ENCODE data around the gene EEF1AKMT3.
"Not testable (repeated sequence)": the region's sequence is repeated elsewhere in the genome, so short reads cannot be mapped to it uniquely, and the experiment has no call there.

Gene EEF1AKMT3

GRCh38 chr12:57815177-57816000 lies 43.0 kb downstream of the EEF1AKMT3 start:
- in situ Hi-C loops (cut with MboI; ENCODE audit: low sequenced_read_pairs): no loop called here

GRCh38 chr12:57816001-57816854 lies 43.8 kb downstream of the EEF1AKMT3 start:
- in situ Hi-C loops (cut with MboI; ENCODE audit: low sequenced_read_pairs): no loop called here

- in situ Hi-C loops (cut with MboI; ENCODE audit: low sequenced_read_pairs): no loop called here
These were observed 44.4 kb downstream of the EEF1AKMT3 start for GRCh38 chr12:57816855-57817151.

- in situ Hi-C loops (cut with MboI; ENCODE audit: low sequenced_read_pairs): no loop called here
These were observed 45.0 kb downstream of the EEF1AKMT3 start for GRCh38 chr12:57817261-57817989.

DNA sequence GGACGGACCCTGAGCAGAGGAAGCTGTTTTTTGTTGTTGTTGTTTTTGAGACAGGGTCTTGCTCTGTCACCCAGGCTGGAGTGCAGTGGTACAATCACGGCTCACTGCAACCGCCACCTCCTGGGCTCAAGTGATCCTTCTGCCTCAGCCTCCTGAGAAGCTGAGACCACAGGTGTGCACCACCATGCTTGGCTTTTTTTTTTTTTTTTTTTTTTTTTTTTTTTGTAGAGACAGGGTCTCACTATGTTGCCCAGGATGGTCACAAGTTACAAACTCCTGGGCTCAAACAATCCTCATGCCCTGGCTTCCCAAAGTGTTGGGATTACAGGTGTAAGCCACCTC lies 45.5 kb downstream of the EEF1AKMT3 start:
- in situ Hi-C loops (cut with MboI; ENCODE audit: low sequenced_read_pairs): not testable (repeated sequence)

DNA sequence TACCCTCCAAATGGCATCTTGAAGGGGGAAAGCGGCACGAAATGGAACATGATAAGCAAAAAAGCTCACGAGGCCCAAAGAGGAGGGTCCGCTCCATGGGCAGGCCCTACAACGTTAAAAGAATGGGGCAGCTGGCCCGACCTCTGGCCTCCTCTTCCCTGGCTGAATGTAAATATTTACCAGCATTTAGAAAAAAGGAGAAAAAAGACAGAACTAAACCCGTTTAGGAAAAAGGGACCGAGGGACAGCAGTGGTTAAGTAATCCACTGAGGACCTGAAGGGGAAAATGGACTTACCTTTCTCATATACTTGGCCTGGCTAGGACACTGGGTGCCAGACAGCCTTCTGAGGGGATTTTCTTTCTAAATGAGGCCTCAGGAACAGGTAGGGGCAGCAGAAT lies 47.7 kb downstream of the EEF1AKMT3 start:
- in situ Hi-C loops (cut with MboI; ENCODE audit: low sequenced_read_pairs): not testable (repeated sequence)

DNA sequence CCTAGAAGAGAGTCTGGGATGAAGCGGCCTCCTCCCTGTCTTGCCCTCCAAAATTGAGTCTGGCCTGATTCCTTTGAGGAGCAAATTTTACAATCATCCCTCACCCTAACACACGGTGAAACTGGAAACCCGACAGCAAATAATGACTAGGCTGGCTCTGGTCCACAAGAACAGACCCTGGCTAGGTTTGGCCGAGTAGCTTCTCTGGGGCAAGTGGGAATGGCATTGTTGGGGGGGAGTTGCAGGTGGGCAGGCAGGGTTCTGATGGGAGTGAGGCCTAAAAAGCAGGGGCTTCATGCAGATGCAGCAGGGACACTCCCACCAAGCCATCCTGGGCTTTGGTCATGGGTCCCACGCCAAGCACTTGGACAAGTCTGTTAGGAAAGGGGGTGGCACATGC lies 48.6 kb downstream of the EEF1AKMT3 start:
- in situ Hi-C loops (cut with MboI; ENCODE audit: low sequenced_read_pairs): not testable (repeated sequence)

DNA sequence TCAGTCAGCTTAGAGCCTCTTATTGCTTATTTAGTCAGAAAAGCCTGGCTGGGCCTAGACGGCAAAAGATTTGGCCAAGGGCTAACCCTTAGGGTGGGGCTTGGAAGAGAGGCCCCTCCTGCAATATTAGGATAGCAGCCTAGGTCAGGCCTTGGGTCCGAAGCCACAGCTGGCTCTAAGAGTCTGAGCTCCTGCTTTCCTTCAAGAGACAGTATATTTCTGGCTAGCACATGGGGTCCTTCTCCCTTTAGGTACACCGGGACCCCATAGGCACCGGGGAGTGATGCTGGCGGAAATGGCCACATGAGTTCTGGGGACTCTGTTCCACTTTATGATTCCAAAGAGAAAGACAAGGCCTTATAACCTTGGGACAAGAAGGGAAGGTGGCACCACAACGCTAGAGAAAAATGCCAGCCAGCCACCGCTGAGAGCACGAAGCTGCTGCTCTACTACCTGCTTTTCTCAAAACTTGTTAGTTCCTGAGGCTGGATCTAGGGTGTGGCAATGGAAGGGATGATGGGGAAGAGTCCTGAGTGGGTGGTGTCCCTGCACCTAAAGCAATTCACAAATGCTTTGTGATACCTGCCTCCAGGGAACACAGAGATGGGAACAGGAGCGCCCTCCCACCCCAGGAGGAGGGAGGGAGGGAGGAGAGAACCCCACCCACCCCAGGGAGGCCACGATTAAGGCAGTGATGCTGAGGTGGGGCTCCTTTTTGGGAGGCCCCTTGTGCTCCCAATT lies 49.2 kb downstream of the EEF1AKMT3 start:
- in situ Hi-C loops (cut with MboI; ENCODE audit: low sequenced_read_pairs): no loop called here

- in situ Hi-C loops (cut with MboI; ENCODE audit: low sequenced_read_pairs): no loop called here
These were observed 50.1 kb downstream of the EEF1AKMT3 start for GRCh38 chr12:57822392-57823130.

- in situ Hi-C loops (cut with MboI; ENCODE audit: low sequenced_read_pairs): no loop called here
These were observed 50.9 kb downstream of the EEF1AKMT3 start for GRCh38 chr12:57823131-57823907.

- in situ Hi-C loops (cut with MboI; ENCODE audit: low sequenced_read_pairs): no loop called here
These were observed 51.7 kb downstream of the EEF1AKMT3 start for GRCh38 chr12:57823908-57824640.

DNA sequence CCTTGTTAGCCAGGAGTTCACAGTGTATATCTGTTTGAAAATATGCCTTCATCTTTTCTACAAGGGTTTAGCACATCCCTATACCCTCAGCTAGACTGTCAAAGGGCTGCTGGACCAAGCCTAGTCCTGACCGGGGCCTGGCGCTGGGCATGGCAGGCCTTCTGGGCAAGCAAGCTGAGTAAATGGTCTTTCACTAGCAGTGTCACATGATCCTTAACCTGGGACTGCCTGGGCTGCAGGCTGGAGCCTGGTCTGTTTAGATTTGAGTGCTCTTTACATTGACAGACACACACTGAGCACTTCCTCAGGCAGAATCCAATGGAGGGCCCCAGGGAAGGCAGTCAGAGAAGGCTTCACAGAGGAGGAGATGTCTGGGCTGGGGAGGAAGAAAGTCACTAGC lies 53.0 kb downstream of the EEF1AKMT3 start:
- in situ Hi-C loops (cut with MboI; ENCODE audit: low sequenced_read_pairs): loop anchor here (5.0 kb wide), 1 partner anchor 82 kb away; no protein-coding TSS in a partner anchor

DNA sequence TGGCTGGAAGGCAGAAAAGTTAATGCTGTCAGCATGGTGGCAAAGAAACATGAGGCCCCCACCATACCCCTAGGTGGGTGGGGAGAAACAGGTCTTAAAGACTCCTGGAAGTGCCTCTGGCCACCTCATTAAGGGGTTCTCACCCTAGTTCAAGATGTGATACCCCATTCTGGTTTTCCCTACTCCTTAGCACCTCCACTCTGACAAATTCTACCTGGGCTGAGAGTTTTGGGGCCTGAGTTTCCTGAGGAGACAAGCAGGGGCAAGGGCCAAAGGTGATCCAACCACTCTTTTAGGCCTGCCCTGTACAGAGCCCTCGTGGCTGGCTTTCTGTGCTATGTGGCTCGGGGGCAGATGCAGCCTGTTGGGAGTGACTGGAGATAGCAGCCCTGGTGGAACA lies 54.0 kb downstream of the EEF1AKMT3 start:
- in situ Hi-C loops (cut with MboI; ENCODE audit: low sequenced_read_pairs): loop anchor here (5.0 kb wide), 1 partner anchor 81 kb away; no protein-coding TSS in a partner anchor

GRCh38 chr12:57826966-57827365 lies 54.6 kb downstream of the EEF1AKMT3 start:
- in situ Hi-C loops (cut with MboI; ENCODE audit: low sequenced_read_pairs): loop anchor here (5.0 kb wide), 1 partner anchor 80 kb away; no protein-coding TSS in a partner anchor

- in situ Hi-C loops (cut with MboI; ENCODE audit: low sequenced_read_pairs): loop anchor here (5.0 kb wide), 1 partner anchor 78 kb away; no protein-coding TSS in a partner anchor
These were observed 56.8 kb downstream of the EEF1AKMT3 start for GRCh38 chr12:57829025-57829777.

GRCh38 chr12:57830393-57830792 lies 58.0 kb downstream of the EEF1AKMT3 start:
- in situ Hi-C loops (cut with MboI; ENCODE audit: low sequenced_read_pairs): no loop called here

All from HL-60/S4 treated with retinoic acid at 250 ng/mL for 4 days and 3 days (cell line).